ENCODE results near the gene SPACA7.

SPACA7 gene

GRCh38 chr13:112466132-112467058 is 90.2 kb downstream of the SPACA7 start:
- no peak for DNase-seq (ENCODE audit: low read depth)

GRCh38 chr13:112467236-112467635 is 91.1 kb downstream of the SPACA7 start:
- DNase-seq (ENCODE audit: low read depth) = no peak

DNA sequence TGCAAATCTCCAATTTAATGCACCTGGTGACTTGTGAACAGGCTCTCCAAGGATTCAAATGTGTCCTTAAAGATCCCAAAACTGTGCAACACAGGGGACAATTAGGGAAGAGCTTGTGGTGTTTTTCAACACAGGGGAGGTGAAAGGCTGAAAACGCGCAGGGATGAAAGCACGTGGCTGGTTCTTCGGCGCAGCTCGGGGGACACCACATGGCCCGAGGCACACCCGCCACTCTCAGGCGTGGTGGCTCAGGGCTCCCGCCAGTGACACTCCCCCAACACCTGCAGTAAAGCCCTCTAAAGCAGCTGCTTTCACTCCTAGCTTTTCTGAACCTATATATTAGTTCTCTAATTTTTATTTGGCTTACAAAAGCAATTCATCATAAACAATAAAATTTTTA is 91.9 kb downstream of the SPACA7 start:
- DNase-seq (ENCODE audit: low read depth) = no peak

DNA sequence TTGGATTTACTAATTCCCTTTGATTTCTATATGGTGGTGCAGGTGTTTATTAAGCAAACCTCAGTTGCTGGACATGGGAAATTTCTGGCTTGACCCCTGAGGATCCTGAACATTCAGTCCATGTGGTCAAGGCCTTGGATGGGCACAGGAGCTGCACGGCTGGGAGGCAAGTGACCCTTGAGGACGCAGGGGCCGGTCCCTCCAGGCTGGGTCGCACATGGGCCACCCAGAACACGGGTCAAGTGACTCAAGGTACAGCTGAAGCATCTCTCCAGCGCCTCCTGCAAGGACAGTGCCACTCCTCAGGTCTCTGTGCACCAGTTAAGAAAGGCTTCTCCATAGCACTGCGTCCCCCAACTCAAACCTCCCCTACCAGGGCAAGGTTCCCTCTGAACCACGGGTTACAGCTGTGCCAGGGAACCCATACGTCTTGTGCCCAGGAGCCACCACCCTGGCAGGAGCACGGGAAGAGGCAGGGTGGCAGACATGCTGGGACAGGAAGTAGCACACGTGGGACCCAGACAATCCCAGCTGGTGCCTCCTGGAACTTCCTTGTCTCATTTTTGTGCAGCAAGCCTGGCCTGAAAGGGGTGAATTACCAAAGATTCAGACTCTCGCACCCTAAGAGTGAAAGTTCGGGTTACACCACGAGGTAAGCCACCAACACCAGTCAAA is 93.1 kb downstream of the SPACA7 start:
- no peak for DNase-seq (ENCODE audit: low read depth)

DNA sequence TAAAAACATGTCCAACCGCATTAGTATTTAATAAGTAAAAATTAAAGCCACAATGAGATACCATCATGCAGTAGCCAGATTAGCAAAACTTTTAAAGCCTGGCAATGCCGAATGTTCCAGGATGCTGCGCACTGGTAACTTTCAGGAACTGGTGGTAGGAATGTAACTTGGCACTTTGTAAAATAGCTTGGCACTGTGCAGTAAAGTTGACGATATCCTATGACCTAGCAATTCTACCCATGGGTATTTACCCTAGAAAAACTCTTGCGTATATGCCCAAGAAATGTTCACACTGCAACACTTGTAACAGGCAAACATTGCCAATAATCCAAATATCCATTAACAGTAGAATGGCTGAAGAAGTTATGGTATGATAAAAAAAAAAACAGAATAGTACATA is 97.7 kb downstream of the SPACA7 start:
- DNase-seq (ENCODE audit: low read depth) = no peak

- no peak for DNase-seq (ENCODE audit: low read depth)
These were observed 98.7 kb downstream of the SPACA7 start for GRCh38 chr13:112474869-112475268.

- DNase-seq (ENCODE audit: low read depth) = no peak
These were observed 99.7 kb downstream of the SPACA7 start for GRCh38 chr13:112475889-112476288.

GRCh38 chr13:112477070-112477619 is 101.0 kb downstream of the SPACA7 start:
- no peak for DNase-seq (ENCODE audit: low read depth)

- DNase-seq (ENCODE audit: low read depth) = no peak
These were observed 103.2 kb downstream of the SPACA7 start for GRCh38 chr13:112479389-112479788.

- DNase-seq (ENCODE audit: low read depth) = no peak
These were observed 105.3 kb downstream of the SPACA7 start for GRCh38 chr13:112481458-112481857.

DNA sequence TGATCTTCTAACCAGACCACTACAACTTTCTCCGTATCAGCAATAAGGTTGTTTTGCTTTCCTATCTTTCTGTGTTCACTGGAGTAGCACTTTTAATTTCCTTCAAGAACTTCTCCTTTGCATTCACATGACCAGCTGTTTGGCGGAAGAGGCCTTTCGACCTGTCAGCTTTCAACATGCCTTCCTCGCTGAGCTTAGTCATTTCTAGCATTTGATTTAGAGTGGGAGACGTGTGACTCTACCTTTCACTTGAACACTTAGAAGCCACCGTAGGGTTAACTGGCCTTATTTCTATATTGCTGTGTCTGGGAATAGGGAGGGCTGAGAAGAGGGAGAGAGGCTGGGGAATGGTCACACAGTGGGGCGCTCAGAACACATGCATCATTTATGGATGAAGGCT is 107.1 kb downstream of the SPACA7 start:
- no peak for DNase-seq (ENCODE audit: low read depth)

Data from T-helper 22 cell (primary cell).